DND-41 (cell line): Measurements from ENCODE around the gene HNRNPH2.
A peak's percentile ranks its signal among the peaks of the same experiment; 100 is the strongest.

Source experiments
- ATAC-seq: fragments of 200-7000 bp; cut with Tn5 transposase; 3 replicates; pipeline ENCODE4 v1.9.1; 2021; ENCODE audit warnings: low read depth; ENCODE audit not compliant: insufficient read depth
- DNase-seq: peaks from one replicate; pipeline ENCODE4 v3.0.0-alpha.2; 2020
- H2AFZ ChIP-seq: 2 replicates; pipeline ENCODE4 v1.6.0; 2012; ENCODE audit warnings: low read depth, low read length
- H3K27ac ChIP-seq: 2 replicates; pipeline ENCODE4 v1.5.1; 2012; ENCODE audit warnings: low read length, inconsistent platforms
- H3K27me3 ChIP-seq: fragments of 200-600 bp; sonication (generic); 2 replicates; pipeline ENCODE4 v1.6.0; 2012; ENCODE audit warnings: low read length, mild to moderate bottlenecking, inconsistent platforms; ENCODE audit not compliant: insufficient read depth, poor library complexity
- H3K36me3 ChIP-seq: 2 replicates; pipeline ENCODE4 v1.5.1; 2012; ENCODE audit warnings: low read length, inconsistent platforms; ENCODE audit not compliant: insufficient read depth
- H3K4me1 ChIP-seq: 2 replicates; pipeline ENCODE4 v1.5.1; 2012; ENCODE audit warnings: mild to moderate bottlenecking, low read length; ENCODE audit not compliant: insufficient read depth
- H3K4me2 ChIP-seq: 2 replicates; pipeline ENCODE4 v1.6.0; 2012; ENCODE audit warnings: mild to moderate bottlenecking, moderate library complexity, low read length, inconsistent platforms; ENCODE audit not compliant: insufficient read depth
- H3K4me3 ChIP-seq, 2 experiments: fragments of 200-600 bp in 1 of 2; shearing (Covaris generic) in 1 of 2; 2 replicates each; pipeline ENCODE4 v1.5.1; 2012 to 2016; ENCODE audit warnings: inconsistent platforms in 2 of 2, low read length in 2 of 2, mild to moderate bottlenecking in 2 of 2, low read depth in 1 of 2, moderate library complexity in 1 of 2
- H3K79me2 ChIP-seq: 2 replicates; pipeline ENCODE4 v1.6.0; 2012; ENCODE audit warnings: low read length, inconsistent platforms; ENCODE audit not compliant: insufficient read depth
- H3K9ac ChIP-seq: 2 replicates; pipeline ENCODE4 v1.6.0; 2012; ENCODE audit warnings: low read depth, mild to moderate bottlenecking, inconsistent platforms, low read length, moderate library complexity
- H3K9me3 ChIP-seq: 2 replicates; pipeline ENCODE4 v1.5.1; 2012; ENCODE audit warnings: low read length, moderate library complexity, mild to moderate bottlenecking, inconsistent platforms; ENCODE audit not compliant: insufficient read depth, severe bottlenecking
- H4K20me1 ChIP-seq: 2 replicates; pipeline ENCODE4 v1.6.0; 2012; ENCODE audit warnings: low read length; ENCODE audit not compliant: insufficient read depth
- CTCF ChIP-seq: IDR thresholded peaks from 2 replicates; pipeline ENCODE4 v1.5.1; 2012; ENCODE audit warnings: borderline replicate concordance, low read length, moderate library complexity, mild to moderate bottlenecking; ENCODE audit not compliant: poor library complexity, severe bottlenecking; ENCODE audit errors: extremely low read depth
- EZH2 ChIP-seq: IDR thresholded peaks from 3 replicates; pipeline ENCODE4 v1.6.1; 2012; ENCODE audit warnings: borderline replicate concordance, low read depth, mild to moderate bottlenecking, moderate library complexity, low read length, inconsistent platforms; ENCODE audit not compliant: severe bottlenecking

Gene HNRNPH2

DNA sequence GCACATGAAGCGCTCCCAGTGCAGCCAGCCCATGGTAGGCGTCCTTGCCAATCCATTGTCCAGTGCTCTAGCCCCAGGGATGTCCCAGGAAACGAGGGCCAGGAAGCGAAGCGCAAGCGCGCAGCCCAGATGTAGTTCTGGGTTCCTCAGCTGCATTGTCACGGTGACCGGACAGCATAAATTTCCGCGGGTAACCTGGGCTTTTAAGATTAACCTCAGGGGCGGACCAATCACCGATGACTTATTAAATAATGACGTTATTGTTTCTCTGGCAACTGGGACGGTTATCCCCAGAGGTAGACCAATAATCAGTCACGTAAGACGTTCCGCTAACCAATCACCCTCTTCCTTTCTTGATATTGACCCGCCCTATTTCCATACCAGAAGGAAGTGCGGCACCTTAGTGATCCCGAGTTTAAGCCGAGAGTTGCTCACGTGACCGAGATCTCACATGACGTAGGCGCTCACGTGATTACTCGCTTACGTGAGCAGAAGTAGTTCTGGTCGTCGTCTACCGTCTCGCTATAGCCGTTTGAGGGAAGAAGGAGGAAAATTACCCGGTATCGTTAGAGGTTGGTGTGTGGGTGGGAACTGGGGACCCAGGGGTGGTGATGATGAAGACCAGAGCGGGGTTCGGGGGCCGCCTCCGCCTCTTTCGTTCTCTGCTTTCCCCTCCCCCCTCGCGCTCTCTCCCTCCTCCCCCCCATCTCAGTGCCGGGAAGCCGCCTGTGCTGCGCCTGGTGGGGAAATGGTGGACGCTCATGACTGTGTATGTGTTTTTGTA is at the start of gene HNRNPH2, which contains the start of gene GLA:
Gene HNRNPH2, plus strand, starts transcription at position 475 of the 784 bp plus-strand sequence. CDS start 3,767 bp downstream, outside the sequence.
Gene GLA, minus strand, starts transcription at position 178 of the 784 bp plus-strand sequence. Its CDS starts 22 bp downstream, at position 156.
- Histone ChIP-seq H3K4me3 (peak within 1 kb of the TSS; percentile 73 to 89), H4K20me1 (peaks cover 8% of the 10 kb centered on the region), H3K9me3 (no peaks in the 10 kb centered on the region), H2AFZ (peak within 1 kb of the TSS; percentile 86), H3K27ac (peak within 1 kb of the TSS; percentile 86), H3K79me2 (peaks cover 68% of the 10 kb centered on the region), H3K27me3 (no peaks in the 10 kb centered on the region), H3K9ac (peak within 1 kb of the TSS; percentile 78), H3K4me2 (peak within 1 kb of the TSS; percentile 80), H3K36me3 (peaks cover 19% of the 10 kb centered on the region), H3K4me1 (peaks cover 43% of the 10 kb centered on the region)
- peak; percentile 91 for DNase-seq
- peak; percentile 93 for ATAC-seq
- no peak for TF ChIP-seq CTCF
- no peak for TF ChIP-seq EZH2

- no peaks in the 10 kb centered on the region for H4K20me1 ChIP-seq
- H3K27me3 ChIP-seq, result no peaks in the 10 kb centered on the region
- H3K4me3 ChIP-seq, result no peak overlapping the region
- ATAC-seq (no peak), DNase-seq (no peak)
- H3K9ac ChIP-seq, result no peak overlapping the region
- no peaks in the 10 kb centered on the region for H3K4me1 ChIP-seq
- H3K79me2 ChIP-seq, result no peaks in the 10 kb centered on the region
- H3K4me2 ChIP-seq, result no peak overlapping the region
- no peaks in the 10 kb centered on the region for H3K9me3 ChIP-seq
- H2AFZ ChIP-seq, result no peak overlapping the region
- TF ChIP-seq CTCF (no peak), EZH2 (no peak)
- no peaks in the 10 kb centered on the region for H3K36me3 ChIP-seq
- no peak overlapping the region for H3K27ac ChIP-seq
Observed at GRCh38 chrX:101359966-101360365, 48.1 kb upstream of the HNRNPH2 start.

- no peak overlapping the region for H3K4me3 ChIP-seq
- H3K4me1 ChIP-seq, result no peaks in the 10 kb centered on the region
- no peaks in the 10 kb centered on the region for H3K36me3 ChIP-seq
- no peak for TF ChIP-seq EZH2
- no peak for TF ChIP-seq CTCF
- no peaks in the 10 kb centered on the region for H4K20me1 ChIP-seq
- no peak overlapping the region for H3K27ac ChIP-seq
- no peaks in the 10 kb centered on the region for H3K79me2 ChIP-seq
- ATAC-seq, result no peak
- no peaks in the 10 kb centered on the region for H3K27me3 ChIP-seq
- no peak overlapping the region for H3K9ac ChIP-seq
- H2AFZ ChIP-seq, result no peak overlapping the region
- no peak overlapping the region for H3K4me2 ChIP-seq
- DNase-seq, result no peak
- H3K9me3 ChIP-seq, result no peaks in the 10 kb centered on the region
Observed at GRCh38 chrX:101360390-101360789, 47.6 kb upstream of the HNRNPH2 start.
